HepG2 (cell line): ENCODE measurements around the gene IL36A. TPM values are rescaled to one million over a fixed set of nuclear protein-coding genes. Genes with fewer than 3 reads are reported as not detected.

Experiments
- ATAC-seq: fragments of 200-7000 bp; cut with Tn5 transposase; 3 replicates; pipeline ENCODE4 v1.9.1; 2020; ENCODE audit warnings: mild to moderate bottlenecking, moderate library complexity
- BruUV-seq: library from RNA; stranded (reverse); fragments of 400-500 nt; replicated peaks from 2 replicates; lab custom pipeline; 2021; lab: Mats Ljungman, UMichigan
- CTCF ChIA-PET: fragments of 300-600 bp; formaldehyde crosslinking; extraction: SDS; loops from one replicate; lab custom pipeline; 2021; ENCODE audit warnings: low total read pairs, inconsistent platforms, low intra/inter-chr PET ratio; lab: Yijun Ruan, JAX
- POLR2A ChIA-PET: fragments of 350-600 bp; sonication (Branson Sonifier 250); formaldehyde crosslinking; loops from one replicate; lab custom pipeline; 2020; ENCODE audit warnings: antibody characterized with exemption, inconsistent platforms; lab: Yijun Ruan, JAX
- DNase-seq: peaks from one replicate; pipeline ENCODE4 v3.0.0-alpha.2; 2015; ENCODE audit warnings: low spot score
- FAIRE-seq: peaks from 3 replicates; lab custom pipeline; 2011; peaks lifted over from hg19 to GRCh38; lab: Jason Lieb, UNC
- H2AFZ ChIP-seq: one replicate; pipeline ENCODE4 v1.6.1; 2011; ENCODE audit warnings: low read length, inconsistent platforms
- H3K27ac ChIP-seq: fragments of 300-600 bp; 3 replicates; pipeline ENCODE4 v1.8.0; 2011; ENCODE audit warnings: mixed run types, mild to moderate bottlenecking, mixed read lengths, low read length, inconsistent platforms; ENCODE audit not compliant: insufficient read depth; ENCODE audit errors: extremely low read length
- H3K27me3 ChIP-seq, 2 experiments: fragments of 200-600 bp in 1 of 2; 2 replicates in 1 of 2; 3 replicates in 1 of 2; pipeline versions ENCODE4 v1.6.0 to v1.8.0; 2011; ENCODE audit warnings: low read length in 2 of 2, mild to moderate bottlenecking in 2 of 2, moderate library complexity in 2 of 2, inconsistent platforms in 1 of 2; ENCODE audit not compliant: insufficient read depth in 2 of 2, control insufficient read depth in 1 of 2
- H3K36me3 ChIP-seq, 2 experiments: fragments of 200-600 bp in 1 of 2; replicated peaks in 1 of 2; 2 replicates in 1 of 2; 3 replicates in 1 of 2; pipeline versions ENCODE4 v1.5.1 to v1.8.0; 2011; ENCODE audit warnings: low read length in 2 of 2, inconsistent platforms in 1 of 2; ENCODE audit not compliant: insufficient read depth in 2 of 2, control insufficient read depth in 1 of 2
- H3K4me1 ChIP-seq: 2 replicates; pipeline ENCODE4 v1.5.1; 2012; ENCODE audit warnings: low read length, inconsistent platforms; ENCODE audit not compliant: insufficient read depth
- H3K4me2 ChIP-seq: 2 replicates; pipeline ENCODE4 v1.6.0; 2011; ENCODE audit warnings: low read depth, low read length, inconsistent platforms
- H3K4me3 ChIP-seq, 3 experiments: fragments of 200-600 bp in 1 of 3; sonication (generic), shearing (Covaris generic) in 1 of 3; replicated peaks in 1 of 3; 2 replicates each; pipeline ENCODE4 v1.5.1; 2011 to 2016; ENCODE audit warnings: low read length in 3 of 3, inconsistent platforms in 2 of 3, low read depth in 2 of 3, mild to moderate bottlenecking in 2 of 3, control low read depth in 1 of 3, mixed read lengths in 1 of 3; ENCODE audit not compliant: insufficient read depth in 1 of 3
- H3K79me2 ChIP-seq: one replicate; pipeline ENCODE4 v1.6.1; 2011; ENCODE audit warnings: low read length, inconsistent platforms; ENCODE audit not compliant: insufficient read depth
- H3K9ac ChIP-seq: 2 replicates; pipeline ENCODE4 v1.6.0; 2011; ENCODE audit warnings: mild to moderate bottlenecking, low read depth, low read length, inconsistent platforms; ENCODE audit not compliant: insufficient read depth
- H3K9me3 ChIP-seq: 2 replicates; pipeline ENCODE4 v1.5.1; 2012; ENCODE audit warnings: mild to moderate bottlenecking, low read length
- H4K20me1 ChIP-seq: 2 replicates; pipeline ENCODE4 v1.6.0; 2011; ENCODE audit warnings: inconsistent platforms, mild to moderate bottlenecking, low read length, moderate library complexity; ENCODE audit not compliant: insufficient read depth
- FOXP1 ChIP-seq, 2 experiments: fragments of 450-650 bp in 1 of 2; IDR thresholded peaks; 2 replicates each; pipeline ENCODE4 v1.6.1; 2017 to 2018; ENCODE audit warnings: antibody characterized with exemption in 1 of 2
- IKZF1 ChIP-seq: fragments of 450-650 bp; IDR thresholded peaks from 2 replicates; pipeline ENCODE4 v1.7.1; 2016
- KLF11 ChIP-seq: IDR thresholded peaks from 2 replicates; pipeline ENCODE4 v1.6.1; 2016; ENCODE audit warnings: missing compliant biosample characterization
- MXI1 ChIP-seq: IDR thresholded peaks from 3 replicates; pipeline ENCODE4 v1.6.1; 2012; ENCODE audit warnings: low read depth, low read length, inconsistent platforms, borderline replicate concordance
- NFE2L2 ChIP-seq: fragments of 150-350 bp; IDR thresholded peaks from 2 replicates; pipeline ENCODE4 v1.6.1; 2014; ENCODE audit warnings: low read length
- STAG1 ChIP-seq: sonication (generic); formaldehyde crosslinking; IDR thresholded peaks from 2 replicates; pipeline ENCODE4 v1.4.0; 2020; ENCODE audit warnings: missing genetic modification reagents
- TBL1XR1 ChIP-seq: fragments of 150-350 bp; IDR thresholded peaks from 2 replicates; pipeline ENCODE4 v1.6.1; 2014; ENCODE audit warnings: borderline replicate concordance, low read length; ENCODE audit not compliant: partially characterized antibody
- TERF1 ChIP-seq: sonication (generic); formaldehyde crosslinking; IDR thresholded peaks from 2 replicates; pipeline ENCODE4 v1.8.0; 2022; ENCODE audit warnings: mild to moderate bottlenecking, missing genetic modification reagents, moderate library complexity
- ZBTB37 ChIP-seq: sonication (generic); formaldehyde crosslinking; IDR thresholded peaks from 2 replicates; pipeline ENCODE4 v1.4.0; 2020; ENCODE audit warnings: mild to moderate bottlenecking, missing genetic modification reagents
- ZBTB42 ChIP-seq: sonication (generic); formaldehyde crosslinking; IDR thresholded peaks from 2 replicates; pipeline ENCODE4 v1.5.0; 2020; ENCODE audit warnings: mild to moderate bottlenecking, missing genetic modification reagents
- ZNF180 ChIP-seq: sonication (generic); formaldehyde crosslinking; IDR thresholded peaks from 2 replicates; pipeline ENCODE4 v1.4.0; 2020; ENCODE audit warnings: low read depth, missing genetic modification reagents, borderline replicate concordance
- ZNF260 ChIP-seq: sonication (generic); formaldehyde crosslinking; IDR thresholded peaks from 2 replicates; pipeline ENCODE4 v1.4.0; 2020; ENCODE audit warnings: missing genetic modification reagents, low read depth, mild to moderate bottlenecking, borderline replicate concordance
- ZNF350 ChIP-seq: sonication (generic); formaldehyde crosslinking; IDR thresholded peaks from 2 replicates; pipeline ENCODE4 v1.4.0; 2020; ENCODE audit warnings: mild to moderate bottlenecking, low read depth, missing genetic modification reagents, borderline replicate concordance
- ZNF430 ChIP-seq: sonication (generic); formaldehyde crosslinking; IDR thresholded peaks from 2 replicates; pipeline ENCODE4 v1.9.0; 2021; ENCODE audit warnings: mild to moderate bottlenecking, missing genetic modification reagents
- ZNF451 ChIP-seq: sonication (generic); formaldehyde crosslinking; IDR thresholded peaks from 2 replicates; pipeline ENCODE4 v1.5.0; 2020; ENCODE audit warnings: mild to moderate bottlenecking, missing genetic modification reagents
- ZNF776 ChIP-seq: sonication (generic); formaldehyde crosslinking; IDR thresholded peaks from 2 replicates; pipeline ENCODE4 v1.4.0; 2020; ENCODE audit warnings: mild to moderate bottlenecking, missing genetic modification reagents
- ZSCAN22 ChIP-seq: sonication (generic); formaldehyde crosslinking; IDR thresholded peaks from 2 replicates; pipeline ENCODE4 v1.4.0; 2020; ENCODE audit warnings: mild to moderate bottlenecking, missing genetic modification reagents
- WGBS: methylation state at CpG from one replicate; pipeline ENCODE4 v1.1.6; 2017; ENCODE audit warnings: low lambda C conversion rate; 5-methylcytosine and 5-hydroxymethylcytosine counted together
- in situ Hi-C: cut with HindIII; loops from 2 replicates; pipeline ENCODE4 v1.10.0; 2017; ENCODE audit warnings: low pct_unique_long_range_greater_than_20kb; ENCODE audit not compliant: extremely low pct_ligation_motif_present
- intact Hi-C: fragments of 100-400 bp; cut with micrococcal nuclease; formaldehyde crosslinking; loops from one replicate; pipeline ENCODE4 v1.10.0; 2022; ENCODE audit not compliant: unreplicated experiment
- polyA plus RNA-seq, 8 experiments: library from polyadenylated mRNA; depleted of rRNA in 3 of 8; stranded (reverse) in 7 of 8; unstranded in 1 of 8; fragments of >200 nt; fragmentation: Illumina TruSeq in 4 of 8; extraction: Trizol in 4 of 8; gene quantifications; 2 replicates each; pipeline versions ENCODE4 v1.2.1 to v1.2.3, GENCODE V29; 2011 to 2016; ENCODE audit warnings: low read depth in 4 of 8, missing spikeins in 1 of 8, mixed read lengths in 1 of 8; ENCODE audit not compliant: insufficient read depth in 1 of 8
- total RNA-seq, 5 experiments: library from RNA; depleted of rRNA; stranded (reverse); fragments of >200 nt; fragmentation: Illumina TruSeq; extraction: Trizol; gene quantifications; 2 replicates each; pipeline ENCODE4 v1.2.3, GENCODE V29; 2016; ENCODE audit warnings: low read depth in 1 of 5

The IL36A gene
- total and polyA plus RNA-seq, 2 of the 13 experiments (the other 11 are each of a cell fraction or from before 2014, with no cell fraction given) = not detected

GRCh38 chr2:113038291-113038690 lies 33.0 kb downstream of the IL36A start:
- no peak overlapping the region for H3K9ac ChIP-seq
- no peaks in the 10 kb centered on the region for H3K79me2 ChIP-seq
- WGBS = 42% methylated on average over 3 of the region's 3 CpGs
- ATAC-seq (no peak), DNase-seq (no peak), FAIRE-seq (no peak)
- no peaks in the 10 kb centered on the region for H3K36me3 ChIP-seq
- H3K27me3 ChIP-seq = peaks cover 0 to 4% of the 10 kb centered on the region in 2 experiments; a peak in 1 of 5 replicates
- no peak overlapping the region for H3K27ac ChIP-seq
- TF ChIP-seq ZNF350 (CRISPR knock-in tag) (no peak), ZNF451 (no peak), ZSCAN22 (CRISPR knock-in tag) (no peak), ZNF260 (no peak), KLF11 (CRISPR knock-in tag) (no peak), STAG1 (CRISPR knock-in tag) (no peak), ZBTB42 (no peak), NFE2L2 (no peak), ZBTB37 (no peak), ZNF776 (CRISPR knock-in tag) (no peak), MXI1 (no peak), FOXP1 (IDR thresholded peaks at IDR 0.05) (no peak), FOXP1 (CRISPR knock-in tag; IDR thresholded peaks at IDR 0.05) (no peak), TERF1 (CRISPR knock-in tag) (no peak), TBL1XR1 (no peak), ZNF180 (CRISPR knock-in tag) (no peak), ZNF430 (CRISPR knock-in tag) (no peak), IKZF1 (no peak)
- no peak overlapping the region for H3K4me2 ChIP-seq
- CTCF ChIA-PET = no interaction called here
- H3K4me1 ChIP-seq = no peaks in the 10 kb centered on the region
- no peak overlapping the region for H3K4me3 ChIP-seq
- no TSS peak for BruUV-seq
- no peak overlapping the region for H2AFZ ChIP-seq
- in situ Hi-C loops = no loop called here
- intact Hi-C loops = no loop called here
- H3K9me3 ChIP-seq = no peaks in the 10 kb centered on the region
- POLR2A ChIA-PET = no interaction called here
- no peaks in the 10 kb centered on the region for H4K20me1 ChIP-seq
